A172 (cell line): Measurements from ENCODE around the gene ARFIP1. TPM values are rescaled to one million over a fixed set of nuclear protein-coding genes. Genes with fewer than 3 reads are reported as not detected.

Experiments used
- DNase-seq: peaks from one replicate; pipeline ENCODE4 v3.0.0-alpha.2; 2015; ENCODE audit warnings: low spot score
- total RNA-seq: library from RNA; depleted of rRNA; stranded (reverse); fragments of >200 nt; shearing (Covaris generic); gene quantifications from 2 replicates; pipeline ENCODE4 v1.2.3, GENCODE V29; 2014; rRNA removed

Gene ARFIP1
- total RNA-seq, 1 experiment from 2014 or later = 42.9 TPM

DNA sequence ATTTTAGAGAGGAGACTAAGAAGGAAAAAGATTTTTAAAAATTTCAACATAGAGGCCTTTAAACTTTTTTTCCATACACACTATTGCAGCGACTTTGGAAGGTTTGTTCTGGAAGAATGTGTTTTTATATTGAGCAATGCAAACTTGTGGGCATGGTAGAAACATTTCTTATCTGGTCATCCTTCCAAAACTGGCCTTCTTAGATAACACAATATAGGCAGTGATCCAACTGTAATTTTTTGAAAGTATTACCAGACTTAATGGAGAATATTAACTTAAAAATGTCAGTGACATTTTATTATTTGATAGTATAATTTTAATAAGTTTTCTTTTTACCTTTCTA lies 182.0 kb downstream of the ARFIP1 start:
- no peak for DNase-seq

Other genes with a start within 250 kb of the ARFIP1 start
- gene FBXW7, start 243.9 kb upstream of the ARFIP1 start, total RNA-seq = 14.2 and 29.9 TPM in 2 replicates
- gene TMEM154, start 100.0 kb upstream of the ARFIP1 start, total RNA-seq = 34.1 and 72.2 TPM in 2 replicates
- gene TIGD4, start 224 bp upstream of the ARFIP1 start, total RNA-seq = 0.62 and 1.5 TPM in 2 replicates
- 0.40 and 0.62 TPM in 2 replicates for gene FHDC1, start 156.4 kb downstream of the ARFIP1 start, total RNA-seq